Endodermal cell (in vitro differentiated cells): ENCODE results near the gene LATS2. TPM values are rescaled to one million over a fixed set of nuclear protein-coding genes. Genes with fewer than 3 reads are reported as not detected.

Experiments used
- DNase-seq: peaks from one replicate; pipeline ENCODE4 v3.0.0-alpha.2; 2017
- H3K27ac ChIP-seq: 2 replicates; pipeline ENCODE4 v1.5.1; 2013; ENCODE audit warnings: mild to moderate bottlenecking, low read depth, low read length, moderate library complexity
- H3K27me3 ChIP-seq: 2 replicates; pipeline ENCODE4 v1.6.1; 2013; ENCODE audit warnings: mild to moderate bottlenecking, low read length, moderate library complexity; ENCODE audit not compliant: insufficient read depth, control insufficient read depth, poor library complexity, severe bottlenecking
- H3K36me3 ChIP-seq: 2 replicates; pipeline ENCODE4 v1.7.0; 2013; ENCODE audit warnings: mild to moderate bottlenecking, low read length, moderate library complexity; ENCODE audit not compliant: control insufficient read depth, insufficient read depth
- H3K4me1 ChIP-seq: one replicate; pipeline ENCODE4 v1.7.0; 2013; ENCODE audit warnings: low read length; ENCODE audit not compliant: control insufficient read depth, insufficient read depth
- H3K4me3 ChIP-seq: 2 replicates; pipeline ENCODE4 v1.5.1; 2013; ENCODE audit warnings: mild to moderate bottlenecking, low read length, moderate library complexity
- H3K9ac ChIP-seq: 2 replicates; pipeline ENCODE4 v1.6.1; 2013; ENCODE audit warnings: mild to moderate bottlenecking, low read length, moderate library complexity; ENCODE audit not compliant: poor library complexity, severe bottlenecking; ENCODE audit errors: extremely low read depth
- H3K9me3 ChIP-seq: 2 replicates; pipeline ENCODE4 v1.6.1; 2013; ENCODE audit warnings: mild to moderate bottlenecking, low read length, moderate library complexity; ENCODE audit not compliant: control insufficient read depth
- H3K27ac Mint-ChIP-seq: 2 replicates; pipeline ENCODE4 v1.8.0; 2020; ENCODE audit warnings: mixed read lengths
- H3K27me3 Mint-ChIP-seq: 2 replicates; pipeline ENCODE4 v1.8.0; 2021; ENCODE audit warnings: mild to moderate bottlenecking, mixed read lengths; ENCODE audit not compliant: insufficient read depth
- H3K36me3 Mint-ChIP-seq: 2 replicates; pipeline ENCODE4 v1.8.0; 2020; ENCODE audit warnings: low read depth, mixed read lengths
- H3K4me1 Mint-ChIP-seq: 2 replicates; pipeline ENCODE4 v1.8.0; 2020; ENCODE audit warnings: mixed read lengths
- H3K4me3 Mint-ChIP-seq: 2 replicates; pipeline ENCODE4 v1.8.0; 2020; ENCODE audit warnings: mild to moderate bottlenecking, moderate library complexity, mixed read lengths
- H3K9me3 Mint-ChIP-seq: 2 replicates; pipeline ENCODE4 v1.8.0; 2020; ENCODE audit warnings: mild to moderate bottlenecking, mixed read lengths
- WGBS, 2 experiments: methylation state at CpG; one replicate each; pipeline versions ENCODE4 v1.1.5 to v1.1.7; 2013; ENCODE audit warnings: missing lambda C conversion rate in 2 of 2, mixed read lengths in 1 of 2; ENCODE audit not compliant: insufficient coverage in 1 of 2, insufficient read length in 1 of 2; 5-methylcytosine and 5-hydroxymethylcytosine counted together
- total RNA-seq, 2 donors: library from RNA; stranded (reverse); fragmentation: NEBNext Ultra II Directional in 1 of 2; extraction: Animal tissue kit (Norgen Biotek cat#: 25700) in 1 of 2; gene quantifications; 2 replicates in 1 of 2; 3 replicates in 1 of 2; pipeline ENCODE4 v1.2.1, GENCODE V29; 2021
- TF ChIP-seq, protein P1 (sequence below): fragments of 200-600 bp; sonication (generic); conservative IDR thresholded peaks from 2 replicates; pipeline ENCODE4 v1.5.0; 2021; ENCODE audit warnings: antibody characterized with exemption, mild to moderate bottlenecking

LATS2 gene
- total RNA-seq, 2 donors from 2014 or later = 26.2 to 35.4 TPM

DNA sequence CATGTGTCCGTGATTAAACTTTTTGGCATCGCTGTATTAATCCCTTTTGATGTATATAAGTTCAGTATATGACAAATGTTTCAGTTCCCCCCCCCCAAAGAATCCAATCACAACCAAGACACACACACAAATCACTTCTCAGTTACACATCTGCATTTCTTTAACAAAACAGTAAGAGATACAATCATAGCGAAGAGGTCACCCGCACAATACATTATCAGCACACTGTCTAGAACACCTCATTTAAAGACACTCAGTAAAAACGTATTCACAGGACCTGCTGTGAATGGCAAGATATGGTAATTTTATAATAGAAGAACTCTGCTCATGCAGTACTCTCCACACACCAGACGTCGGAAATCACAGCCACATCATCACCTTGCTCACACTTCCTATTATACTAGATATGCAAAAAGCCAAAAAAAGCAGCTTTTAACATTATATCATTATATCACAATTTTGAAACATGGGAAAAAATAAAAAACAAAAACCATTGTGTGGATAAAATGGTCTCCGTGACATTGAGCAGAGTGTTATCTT, 87.4 kb downstream of the LATS2 start:
- H3K36me3 Mint-ChIP-seq = peaks cover 53% of the 10 kb centered on the region
- 92% methylated on average over 5 of the region's 8 CpGs; no CpG with 5 or more reads in 1 of the 2 experiments for WGBS, 2 experiments
- no peaks in the 10 kb centered on the region for H3K4me1 ChIP-seq
- no peak overlapping the region for H3K4me3 Mint-ChIP-seq
- no peak overlapping the region for H3K27ac ChIP-seq
- TF ChIP-seq, protein P1, sequence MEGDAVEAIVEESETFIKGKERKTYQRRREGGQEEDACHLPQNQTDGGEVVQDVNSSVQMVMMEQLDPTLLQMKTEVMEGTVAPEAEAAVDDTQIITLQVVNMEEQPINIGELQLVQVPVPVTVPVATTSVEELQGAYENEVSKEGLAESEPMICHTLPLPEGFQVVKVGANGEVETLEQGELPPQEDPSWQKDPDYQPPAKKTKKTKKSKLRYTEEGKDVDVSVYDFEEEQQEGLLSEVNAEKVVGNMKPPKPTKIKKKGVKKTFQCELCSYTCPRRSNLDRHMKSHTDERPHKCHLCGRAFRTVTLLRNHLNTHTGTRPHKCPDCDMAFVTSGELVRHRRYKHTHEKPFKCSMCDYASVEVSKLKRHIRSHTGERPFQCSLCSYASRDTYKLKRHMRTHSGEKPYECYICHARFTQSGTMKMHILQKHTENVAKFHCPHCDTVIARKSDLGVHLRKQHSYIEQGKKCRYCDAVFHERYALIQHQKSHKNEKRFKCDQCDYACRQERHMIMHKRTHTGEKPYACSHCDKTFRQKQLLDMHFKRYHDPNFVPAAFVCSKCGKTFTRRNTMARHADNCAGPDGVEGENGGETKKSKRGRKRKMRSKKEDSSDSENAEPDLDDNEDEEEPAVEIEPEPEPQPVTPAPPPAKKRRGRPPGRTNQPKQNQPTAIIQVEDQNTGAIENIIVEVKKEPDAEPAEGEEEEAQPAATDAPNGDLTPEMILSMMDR = no peak
- DNase-seq = no peak
- peaks cover 64% of the 10 kb centered on the region for H3K36me3 ChIP-seq
- no peak overlapping the region for H3K27ac Mint-ChIP-seq
- H3K9ac ChIP-seq = no peak overlapping the region
- H3K27me3 ChIP-seq = no peaks in the 10 kb centered on the region
- H3K27me3 Mint-ChIP-seq = no peaks in the 10 kb centered on the region
- peaks cover 7% of the 10 kb centered on the region for H3K9me3 ChIP-seq
- H3K4me3 ChIP-seq = no peak overlapping the region
- no peaks in the 10 kb centered on the region for H3K4me1 Mint-ChIP-seq
- peaks cover 10% of the 10 kb centered on the region for H3K9me3 Mint-ChIP-seq

DNA sequence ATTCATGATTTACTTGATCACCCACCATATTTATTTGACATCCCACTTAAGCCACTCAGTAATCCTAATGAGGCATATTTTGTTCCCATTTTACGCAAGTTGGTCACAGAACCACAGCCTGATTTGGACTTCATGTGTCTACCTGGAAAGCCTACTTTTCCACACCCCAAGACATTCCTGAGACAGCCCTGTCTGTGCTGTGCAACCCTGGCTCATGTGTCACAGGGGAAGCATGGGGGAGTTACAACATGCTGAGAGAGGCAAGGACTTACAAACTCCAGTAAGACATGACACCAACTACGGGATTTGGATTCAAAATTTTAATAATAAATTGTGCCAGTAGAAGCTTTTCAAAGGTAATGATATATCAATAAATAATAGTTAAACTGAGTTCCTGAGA, 88.7 kb downstream of the LATS2 start:
- Mint-ChIP-seq H3K4me1 (no peaks in the 10 kb centered on the region), H3K36me3 (peaks cover 46% of the 10 kb centered on the region), H3K27ac (peak overlapping the region; percentile 26), H3K9me3 (peaks cover 16% of the 10 kb centered on the region), H3K4me3 (no peak overlapping the region), H3K27me3 (no peaks in the 10 kb centered on the region)
- Histone ChIP-seq H3K4me3 (no peak overlapping the region), H3K9me3 (peaks cover 14% of the 10 kb centered on the region), H3K36me3 (peaks cover 52% of the 10 kb centered on the region), H3K4me1 (no peaks in the 10 kb centered on the region), H3K9ac (no peak overlapping the region), H3K27ac (no peak overlapping the region), H3K27me3 (no peaks in the 10 kb centered on the region)
- WGBS, 2 experiments = 100% methylated on average over 1 to 2 of the region's 2 CpGs
- TF ChIP-seq, protein P1 = no peak
- no peak for DNase-seq

DNA sequence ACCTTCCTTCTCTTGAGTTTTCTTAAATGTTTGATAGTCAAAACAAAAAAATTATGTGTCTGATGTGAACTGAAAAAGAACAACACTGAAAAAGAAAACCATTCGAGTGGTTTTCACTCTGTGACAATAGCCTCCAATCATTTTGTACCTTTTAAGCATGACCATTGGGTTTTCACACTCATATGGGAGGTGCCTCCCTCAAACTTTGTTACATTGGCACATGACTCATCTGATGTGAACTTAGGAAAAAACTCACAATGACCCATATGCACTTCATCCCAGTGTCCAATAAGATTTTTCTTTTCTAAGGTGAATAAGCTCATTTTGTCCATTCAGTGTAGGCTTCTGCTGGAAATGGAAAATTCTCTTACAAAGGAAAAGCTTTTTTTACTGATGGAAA, 92.2 kb downstream of the LATS2 start:
- Histone ChIP-seq H3K4me3 (no peak overlapping the region), H3K27me3 (no peaks in the 10 kb centered on the region), H3K9me3 (peaks cover 14% of the 10 kb centered on the region), H3K27ac (no peak overlapping the region), H3K36me3 (peaks cover 21% of the 10 kb centered on the region), H3K9ac (no peak overlapping the region), H3K4me1 (no peaks in the 10 kb centered on the region)
- Mint-ChIP-seq H3K27me3 (no peaks in the 10 kb centered on the region), H3K9me3 (peaks cover 20% of the 10 kb centered on the region), H3K36me3 (peaks cover 21% of the 10 kb centered on the region), H3K27ac (no peak overlapping the region), H3K4me1 (peaks cover 4% of the 10 kb centered on the region), H3K4me3 (no peak overlapping the region)
- TF ChIP-seq, protein P1 = no peak
- DNase-seq = no peak
- WGBS, 2 experiments = 89 to 92% methylated on average over 1 of the region's 1 CpG
